GM10847 (cell line): ENCODE data around the gene PDE4B.

Source experiments
- POLR2A ChIP-seq: IDR thresholded peaks from 2 replicates; pipeline ENCODE4 v1.6.1; 2011; ENCODE audit not compliant: insufficient read length; ENCODE audit errors: extremely low read depth

PDE4B gene

GRCh38 chr1:65992831-65993271 lies 200.2 kb downstream of the PDE4B start:
- no peak for TF ChIP-seq POLR2A

- TF ChIP-seq POLR2A = no peak
Measured at GRCh38 chr1:65994223-65994622, 201.5 kb downstream of the PDE4B start.

- TF ChIP-seq POLR2A = no peak
Measured at GRCh38 chr1:65995336-65995735, 202.6 kb downstream of the PDE4B start.

GRCh38 chr1:65995928-65996327 lies 203.2 kb downstream of the PDE4B start:
- no peak for TF ChIP-seq POLR2A

- no peak for TF ChIP-seq POLR2A
Measured at GRCh38 chr1:65997693-65998092, 205.0 kb downstream of the PDE4B start.

GRCh38 chr1:65998763-65999583 lies 206.3 kb downstream of the PDE4B start:
- no peak for TF ChIP-seq POLR2A

GRCh38 chr1:66000033-66000637 lies 207.4 kb downstream of the PDE4B start:
- no peak for TF ChIP-seq POLR2A

- no peak for TF ChIP-seq POLR2A
Measured at GRCh38 chr1:66003690-66004089, 211.0 kb downstream of the PDE4B start.

- no peak for TF ChIP-seq POLR2A
Measured at GRCh38 chr1:66012106-66012784, 219.6 kb downstream of the PDE4B start.

GRCh38 chr1:66013371-66013770 lies 220.7 kb downstream of the PDE4B start:
- no peak for TF ChIP-seq POLR2A

GRCh38 chr1:66022904-66023620 lies 230.4 kb downstream of the PDE4B start:
- TF ChIP-seq POLR2A = no peak

- TF ChIP-seq POLR2A = no peak
Measured at GRCh38 chr1:66025188-66025587, 232.5 kb downstream of the PDE4B start.

GRCh38 chr1:66028035-66028434 lies 235.3 kb downstream of the PDE4B start:
- TF ChIP-seq POLR2A = no peak

- TF ChIP-seq POLR2A = no peak
Measured at GRCh38 chr1:66033781-66034180, 241.1 kb downstream of the PDE4B start.

- no peak for TF ChIP-seq POLR2A
Measured at GRCh38 chr1:66035616-66036245, 243.0 kb downstream of the PDE4B start.
